DMS79 treated with DMSO at 0.1 percent for 48 hours (cell line): ENCODE data around the gene DLL4.

ENCODE experiments used
- DNase-seq: peaks from one replicate; lab custom pipeline; 2025; lab: John Stamatoyannopoulos, UW

DLL4 gene

DNA sequence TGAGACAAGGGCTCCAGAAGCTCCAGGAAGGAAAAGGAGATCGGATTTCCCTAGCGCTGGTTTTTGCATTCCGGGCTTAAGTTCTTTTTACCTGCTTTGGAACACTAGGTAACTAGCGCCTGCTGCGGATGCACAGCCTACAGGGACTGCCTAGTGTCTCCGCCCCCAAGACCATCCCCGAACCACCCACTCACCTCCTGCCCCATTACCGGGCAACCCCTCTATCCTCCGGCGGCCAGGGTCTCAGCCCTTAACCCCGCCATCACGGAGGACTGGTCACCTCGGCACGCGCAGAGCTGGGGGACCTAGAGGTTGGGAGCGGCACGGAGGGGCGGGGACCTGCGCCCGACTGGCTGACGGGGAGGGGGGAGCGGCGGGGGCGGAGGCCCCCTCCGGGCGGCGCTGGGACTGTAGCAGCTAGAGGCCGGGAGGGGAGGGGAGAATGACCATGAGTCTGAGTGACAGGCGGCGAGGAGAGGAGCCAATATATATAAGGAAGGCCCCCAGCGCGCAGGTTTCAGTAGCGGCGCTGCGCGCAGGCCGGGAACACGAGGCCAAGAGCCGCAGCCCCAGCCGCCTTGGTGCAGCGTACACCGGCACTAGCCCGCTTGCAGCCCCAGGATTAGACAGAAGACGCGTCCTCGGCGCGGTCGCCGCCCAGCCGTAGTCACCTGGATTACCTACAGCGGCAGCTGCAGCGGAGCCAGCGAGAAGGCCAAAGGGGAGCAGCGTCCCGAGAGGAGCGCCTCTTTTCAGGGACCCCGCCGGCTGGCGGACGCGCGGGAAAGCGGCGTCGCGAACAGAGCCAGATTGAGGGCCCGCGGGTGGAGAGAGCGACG, at the start of gene DLL4:
Gene DLL4 (plus strand): TSS at position 520 of the 839 bp plus-strand sequence. CDS start 329 bp downstream, outside the sequence.
- DNase-seq, result peak; percentile 62

DNA sequence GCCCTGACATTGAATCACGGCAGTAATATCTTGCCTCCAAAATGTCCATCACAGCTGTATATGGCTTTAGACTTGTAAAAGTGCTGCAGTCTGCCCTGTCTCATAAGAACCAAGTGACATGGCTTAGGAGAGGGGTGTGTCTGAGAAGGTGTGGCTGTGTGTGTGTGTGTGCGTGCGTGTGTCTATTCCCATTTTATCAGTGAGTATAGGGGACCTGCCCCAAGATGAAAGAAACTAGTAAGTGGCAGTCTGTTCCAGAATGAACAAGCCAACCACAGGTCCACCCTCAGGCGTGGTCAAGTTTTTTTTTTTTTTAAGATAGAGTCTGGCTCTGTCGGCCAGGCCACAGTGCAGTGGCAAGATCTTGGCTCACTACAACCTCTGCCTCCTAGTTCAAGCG, 49.5 kb upstream of the DLL4 start:
- DNase-seq, result no peak

DNA sequence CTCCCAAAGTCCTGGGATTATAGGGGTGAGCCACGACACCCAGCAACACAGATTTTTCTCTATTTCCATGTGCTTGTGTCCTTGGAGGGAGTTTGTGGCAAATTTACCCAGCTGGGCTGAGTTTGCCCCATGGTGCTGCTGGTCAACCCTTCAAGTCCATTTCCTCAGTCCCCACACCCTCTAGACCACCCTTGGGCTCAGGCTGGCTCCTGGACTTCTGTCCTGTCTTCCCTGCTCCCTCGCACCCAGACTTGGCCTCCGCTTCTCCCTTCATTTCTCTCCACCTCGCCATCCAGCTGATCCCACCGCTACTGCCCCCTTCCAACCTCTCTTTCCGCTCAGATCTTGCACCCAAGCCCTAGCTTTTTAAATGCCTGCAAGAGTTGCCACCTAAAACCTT, 47.8 kb upstream of the DLL4 start:
- no peak for DNase-seq

DNA sequence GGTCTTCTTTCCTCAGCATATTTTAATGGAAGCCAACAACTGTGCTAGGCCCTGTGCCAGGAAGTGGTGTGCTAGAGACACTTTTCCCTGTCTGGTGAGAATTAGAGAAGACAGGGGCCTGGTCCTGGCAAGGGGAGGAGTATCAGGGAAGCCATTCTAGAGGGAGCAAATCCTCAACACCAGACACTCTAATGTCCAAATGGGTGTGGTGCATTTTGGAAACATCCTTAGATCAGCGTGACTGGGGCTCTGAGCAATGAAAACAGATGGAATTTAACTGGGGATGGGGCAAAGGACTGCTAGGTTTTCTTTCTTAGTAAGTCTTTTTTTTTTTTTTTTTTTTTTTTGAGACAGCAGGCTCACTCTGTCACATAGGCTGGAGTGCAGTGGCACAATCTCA, 42.6 kb upstream of the DLL4 start:
- no peak for DNase-seq

DNA sequence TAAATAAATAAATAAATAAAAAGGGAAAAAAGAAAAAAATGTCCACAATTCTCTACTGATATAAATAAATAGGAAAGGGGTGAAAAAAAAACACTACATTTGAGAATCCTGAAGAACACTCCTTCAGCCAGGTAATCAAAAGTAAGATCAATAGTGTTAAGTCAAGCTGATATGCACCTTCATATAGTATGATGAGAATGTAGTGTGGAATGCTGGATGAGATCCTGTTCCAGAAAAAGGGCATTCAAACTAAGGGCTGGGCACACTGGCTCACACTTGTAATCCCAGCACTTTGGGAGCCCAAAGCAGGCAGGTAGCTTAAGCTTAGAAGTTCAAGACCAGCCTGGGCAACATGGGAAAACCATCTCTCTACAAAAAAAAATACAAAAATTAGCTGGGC, 40.0 kb upstream of the DLL4 start:
- no peak for DNase-seq

DNA sequence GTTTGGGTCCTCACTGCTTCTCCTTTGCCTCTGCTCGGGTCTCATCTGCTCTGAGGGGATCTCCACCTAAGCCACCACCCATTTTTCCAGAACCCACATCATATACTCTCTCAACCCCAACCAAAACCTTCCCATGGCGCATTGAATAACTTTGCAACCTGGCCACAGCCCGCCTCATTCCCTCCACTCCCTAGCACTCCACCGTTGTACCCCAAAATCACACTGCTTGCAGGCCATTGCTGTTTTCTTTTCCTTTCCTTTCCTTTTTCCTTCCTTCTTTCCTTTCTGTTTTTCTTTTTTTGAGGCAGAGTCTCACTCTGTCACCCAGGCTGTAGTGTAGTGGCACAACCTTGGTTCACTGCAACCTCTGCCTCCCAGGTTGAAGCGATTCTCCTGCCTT, 38.0 kb upstream of the DLL4 start:
- no peak for DNase-seq

DNA sequence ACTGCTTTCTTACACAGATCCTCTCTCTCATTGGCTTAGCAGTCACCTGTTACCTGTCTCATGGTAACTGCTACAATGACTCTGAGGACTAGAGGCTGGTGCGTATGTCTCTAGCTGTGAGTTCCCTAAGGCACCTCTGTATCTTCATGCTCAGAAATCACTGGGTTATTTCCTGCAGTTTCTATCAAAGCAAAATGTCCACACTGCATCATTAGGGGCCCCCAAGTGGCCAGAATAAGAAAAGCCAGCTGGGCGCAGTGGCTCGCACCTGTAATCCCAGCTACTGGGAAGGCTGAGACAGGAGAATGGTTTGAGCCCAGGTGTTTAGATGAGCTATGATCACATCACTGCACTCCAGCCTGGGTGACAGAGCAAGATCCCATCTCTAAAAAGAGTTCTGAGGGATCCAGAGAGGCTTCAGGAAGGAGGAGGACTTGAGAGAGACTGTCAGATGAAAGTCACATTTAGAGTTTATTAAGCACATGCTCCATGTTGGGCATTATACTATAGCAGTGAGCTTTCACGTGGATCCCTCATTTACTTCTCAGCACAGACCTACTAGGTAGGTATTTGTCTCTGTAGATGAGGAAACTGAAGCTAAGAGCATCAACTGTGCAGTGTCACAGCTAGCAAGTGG, 37.2 kb upstream of the DLL4 start:
- peak; percentile 27 for DNase-seq

DNA sequence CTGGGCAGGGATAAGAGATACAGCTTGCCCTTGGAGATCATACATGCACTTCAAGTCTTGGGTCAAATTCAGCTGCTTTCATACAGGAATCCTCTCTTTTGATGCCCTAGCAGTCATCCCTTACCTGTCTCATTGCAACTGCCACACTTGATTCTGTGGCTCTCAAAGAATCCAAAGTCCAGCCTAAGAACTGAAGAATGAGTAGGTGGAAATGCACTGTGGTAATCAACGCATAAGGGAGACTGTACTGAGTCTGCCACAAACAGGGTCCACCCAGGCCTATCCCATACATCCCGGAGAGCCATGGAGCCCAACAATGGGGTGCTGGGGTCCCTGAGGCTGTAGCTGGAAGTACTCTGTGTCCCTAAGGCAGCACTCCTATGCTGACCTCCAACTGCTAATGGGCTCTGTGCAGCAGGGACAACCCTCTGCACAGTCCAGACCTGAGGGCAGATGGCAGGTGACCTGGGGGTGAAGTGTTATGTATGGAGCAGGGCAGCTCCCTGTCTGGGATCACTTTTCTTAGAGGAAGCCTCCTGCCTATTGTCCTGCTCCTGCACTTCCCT, 36.6 kb upstream of the DLL4 start:
- no peak for DNase-seq

DNA sequence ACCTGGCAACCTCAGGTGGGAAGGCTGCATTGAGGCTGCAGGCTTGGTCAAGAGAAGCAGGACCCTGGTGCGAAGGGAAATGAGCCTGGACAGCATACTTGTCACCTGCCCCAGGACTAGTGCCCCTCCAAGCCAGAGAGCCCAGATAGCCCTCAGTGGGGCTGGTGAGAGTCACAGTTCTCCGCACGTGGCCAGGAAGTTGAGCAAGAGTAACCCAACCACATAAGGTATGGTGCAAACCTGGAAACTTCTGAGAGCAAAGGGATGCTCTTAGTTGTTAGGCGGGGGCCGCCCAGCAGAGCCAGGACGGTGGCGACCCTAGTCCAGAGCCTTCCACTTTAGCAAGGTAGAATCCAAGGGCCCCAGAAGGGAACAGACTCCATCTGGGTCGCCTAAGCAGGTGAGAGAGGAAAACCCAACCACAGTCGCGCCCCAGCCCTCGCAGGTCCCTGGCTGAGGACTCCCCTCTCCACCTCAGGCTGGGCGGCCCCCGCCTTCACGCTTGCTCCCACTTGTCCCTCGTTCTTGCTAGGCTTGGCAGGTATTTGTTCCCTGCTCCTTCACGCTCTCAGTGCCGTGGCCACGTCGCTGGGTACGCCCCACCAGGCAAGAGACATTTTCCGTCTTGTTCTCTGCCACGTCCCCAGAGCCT, 36.0 kb upstream of the DLL4 start:
- DNase-seq, result no peak

DNA sequence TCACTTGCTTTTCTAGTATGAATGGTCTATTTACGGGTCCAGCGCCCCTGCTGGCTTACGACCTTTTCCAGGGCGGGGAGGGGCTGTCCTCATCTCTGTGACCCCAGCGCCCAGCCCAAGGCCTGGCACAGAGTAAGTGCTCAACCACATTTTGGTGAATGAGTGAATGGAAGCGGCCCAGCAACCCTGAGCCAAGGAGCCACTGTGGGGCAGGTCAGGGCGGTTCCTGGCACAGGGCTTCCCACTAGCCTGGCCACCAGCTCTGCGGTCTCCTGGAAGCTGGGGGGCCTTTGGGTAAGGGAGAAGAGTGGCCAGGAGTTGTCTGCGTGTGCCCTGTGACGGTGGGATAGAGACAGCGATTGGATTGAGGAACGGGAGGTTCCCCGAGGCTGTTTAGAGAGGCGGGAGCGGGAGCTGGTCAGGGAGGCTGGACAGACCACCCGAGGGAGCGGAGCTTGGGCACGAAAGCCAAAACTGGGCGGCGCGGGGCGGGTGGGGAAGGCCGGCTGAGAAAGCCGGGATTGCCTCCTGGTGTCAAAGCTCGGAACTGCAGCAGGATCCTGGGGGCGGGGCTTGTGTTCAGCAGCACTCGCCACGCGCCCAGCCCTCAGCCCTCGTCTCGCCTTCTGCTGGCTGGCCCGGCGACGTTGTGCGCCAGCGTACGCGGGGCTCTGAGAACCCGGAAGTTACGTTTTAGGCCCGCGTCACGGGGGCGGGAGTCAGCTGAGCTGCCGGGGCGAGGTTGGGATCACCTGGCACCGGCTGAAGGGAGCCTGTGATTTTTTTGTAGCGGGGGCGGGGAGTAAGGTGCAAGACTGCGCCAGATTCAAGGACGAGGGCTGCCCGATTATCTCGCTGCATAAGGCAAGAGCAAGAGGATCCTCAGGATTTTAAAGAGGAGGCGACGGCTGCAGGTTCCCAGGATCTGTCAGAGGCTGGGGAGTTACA, 35.1 kb upstream of the DLL4 start, which contains the start of gene VPS18:
Gene VPS18 (plus strand): TSS at position 718 of the 948 bp plus-strand sequence. CDS start 319 bp downstream, outside the sequence.
- DNase-seq, result peak; percentile 81

DNA sequence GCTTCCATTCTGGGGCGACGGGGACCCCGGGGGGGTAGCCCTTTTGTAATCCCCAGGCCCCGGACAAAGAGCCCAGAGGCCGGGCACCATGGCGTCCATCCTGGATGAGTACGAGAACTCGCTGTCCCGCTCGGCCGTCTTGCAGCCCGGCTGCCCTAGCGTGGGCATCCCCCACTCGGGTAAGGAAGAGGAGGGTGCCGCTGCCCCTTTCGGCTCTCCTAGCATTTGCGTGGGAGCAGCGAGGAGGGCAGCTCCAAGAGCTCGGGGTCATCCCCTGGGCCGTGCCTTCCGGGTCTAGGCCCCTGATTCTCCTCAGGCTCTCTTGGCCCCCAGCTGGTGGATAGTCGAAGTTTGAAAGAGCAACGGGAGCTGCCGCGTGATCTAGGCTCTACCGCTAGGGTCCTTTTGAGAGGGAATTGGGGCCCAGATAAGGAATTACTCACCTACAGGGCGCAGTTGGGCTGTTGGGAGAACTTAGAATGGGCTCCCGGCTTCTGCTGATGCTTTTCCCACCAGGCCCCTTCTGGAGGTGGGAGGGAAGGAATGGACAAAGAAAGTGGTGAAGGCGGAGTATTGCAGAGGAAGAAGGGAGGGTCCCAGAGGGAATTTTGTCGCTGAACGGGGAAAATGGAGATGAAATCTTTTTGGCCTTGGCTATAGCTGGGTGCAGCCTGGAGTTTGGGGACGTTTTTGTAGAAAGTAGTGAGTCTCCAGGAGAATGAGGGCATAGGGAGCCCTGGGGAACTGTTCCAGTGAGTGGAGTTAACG, 34.3 kb upstream of the DLL4 start:
- peak; percentile 1 for DNase-seq

DNA sequence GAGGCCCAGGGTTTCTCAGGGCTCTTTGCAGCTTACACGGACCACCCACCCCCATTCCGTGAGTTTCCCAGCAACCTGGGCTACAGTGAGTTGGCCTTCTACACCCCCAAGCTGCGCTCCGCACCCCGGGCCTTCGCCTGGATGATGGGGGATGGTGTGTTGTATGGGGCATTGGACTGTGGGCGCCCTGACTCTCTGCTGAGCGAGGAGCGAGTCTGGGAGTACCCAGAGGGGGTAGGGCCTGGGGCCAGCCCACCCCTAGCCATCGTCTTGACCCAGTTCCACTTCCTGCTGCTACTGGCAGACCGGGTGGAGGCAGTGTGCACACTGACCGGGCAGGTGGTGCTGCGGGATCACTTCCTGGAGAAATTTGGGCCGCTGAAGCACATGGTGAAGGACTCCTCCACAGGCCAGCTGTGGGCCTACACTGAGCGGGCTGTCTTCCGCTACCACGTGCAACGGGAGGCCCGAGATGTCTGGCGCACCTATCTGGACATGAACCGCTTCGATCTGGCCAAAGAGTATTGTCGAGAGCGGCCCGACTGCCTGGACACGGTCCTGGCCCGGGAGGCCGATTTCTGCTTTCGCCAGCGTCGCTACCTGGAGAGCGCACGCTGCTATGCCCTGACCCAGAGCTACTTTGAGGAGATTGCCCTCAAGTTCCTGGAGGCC, 29.5 kb upstream of the DLL4 start:
- DNase-seq, result no peak

DNA sequence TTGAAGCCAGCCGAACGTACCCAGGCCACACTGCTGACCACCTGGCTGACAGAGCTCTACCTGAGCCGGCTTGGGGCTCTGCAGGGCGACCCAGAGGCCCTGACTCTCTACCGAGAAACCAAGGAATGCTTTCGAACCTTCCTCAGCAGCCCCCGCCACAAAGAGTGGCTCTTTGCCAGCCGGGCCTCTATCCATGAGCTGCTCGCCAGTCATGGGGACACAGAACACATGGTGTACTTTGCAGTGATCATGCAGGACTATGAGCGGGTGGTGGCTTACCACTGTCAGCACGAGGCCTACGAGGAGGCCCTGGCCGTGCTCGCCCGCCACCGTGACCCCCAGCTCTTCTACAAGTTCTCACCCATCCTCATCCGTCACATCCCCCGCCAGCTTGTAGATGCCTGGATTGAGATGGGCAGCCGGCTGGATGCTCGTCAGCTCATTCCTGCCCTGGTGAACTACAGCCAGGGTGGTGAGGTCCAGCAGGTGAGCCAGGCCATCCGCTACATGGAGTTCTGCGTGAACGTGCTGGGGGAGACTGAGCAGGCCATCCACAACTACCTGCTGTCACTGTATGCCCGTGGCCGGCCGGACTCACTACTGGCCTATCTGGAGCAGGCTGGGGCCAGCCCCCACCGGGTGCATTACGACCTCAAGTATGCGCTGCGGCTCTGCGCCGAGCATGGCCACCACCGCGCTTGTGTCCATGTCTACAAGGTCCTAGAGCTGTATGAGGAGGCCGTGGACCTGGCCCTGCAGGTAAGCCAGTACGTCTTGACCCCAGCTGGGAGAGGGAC, 28.7 kb upstream of the DLL4 start:
- DNase-seq, result no peak

DNA sequence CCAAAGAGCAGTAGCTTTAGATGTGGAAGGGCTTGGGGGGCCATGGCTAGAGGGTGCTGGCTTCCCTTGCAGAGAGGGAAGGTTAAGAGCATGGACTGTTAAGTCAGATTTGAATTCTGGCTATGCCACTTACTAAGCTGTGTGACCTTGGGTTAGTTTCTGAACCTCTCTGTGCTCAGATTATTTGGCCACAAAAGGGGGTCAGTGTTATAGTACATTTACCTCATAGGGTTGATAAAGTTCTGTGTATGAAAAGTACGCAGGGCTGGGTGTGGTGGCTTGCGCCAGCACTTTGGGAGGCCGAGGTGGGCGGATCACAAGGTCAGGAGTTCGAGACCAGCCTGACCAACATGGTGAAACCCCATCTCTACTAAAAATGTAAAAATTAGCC, 28.1 kb upstream of the DLL4 start:
- no peak for DNase-seq

DNA sequence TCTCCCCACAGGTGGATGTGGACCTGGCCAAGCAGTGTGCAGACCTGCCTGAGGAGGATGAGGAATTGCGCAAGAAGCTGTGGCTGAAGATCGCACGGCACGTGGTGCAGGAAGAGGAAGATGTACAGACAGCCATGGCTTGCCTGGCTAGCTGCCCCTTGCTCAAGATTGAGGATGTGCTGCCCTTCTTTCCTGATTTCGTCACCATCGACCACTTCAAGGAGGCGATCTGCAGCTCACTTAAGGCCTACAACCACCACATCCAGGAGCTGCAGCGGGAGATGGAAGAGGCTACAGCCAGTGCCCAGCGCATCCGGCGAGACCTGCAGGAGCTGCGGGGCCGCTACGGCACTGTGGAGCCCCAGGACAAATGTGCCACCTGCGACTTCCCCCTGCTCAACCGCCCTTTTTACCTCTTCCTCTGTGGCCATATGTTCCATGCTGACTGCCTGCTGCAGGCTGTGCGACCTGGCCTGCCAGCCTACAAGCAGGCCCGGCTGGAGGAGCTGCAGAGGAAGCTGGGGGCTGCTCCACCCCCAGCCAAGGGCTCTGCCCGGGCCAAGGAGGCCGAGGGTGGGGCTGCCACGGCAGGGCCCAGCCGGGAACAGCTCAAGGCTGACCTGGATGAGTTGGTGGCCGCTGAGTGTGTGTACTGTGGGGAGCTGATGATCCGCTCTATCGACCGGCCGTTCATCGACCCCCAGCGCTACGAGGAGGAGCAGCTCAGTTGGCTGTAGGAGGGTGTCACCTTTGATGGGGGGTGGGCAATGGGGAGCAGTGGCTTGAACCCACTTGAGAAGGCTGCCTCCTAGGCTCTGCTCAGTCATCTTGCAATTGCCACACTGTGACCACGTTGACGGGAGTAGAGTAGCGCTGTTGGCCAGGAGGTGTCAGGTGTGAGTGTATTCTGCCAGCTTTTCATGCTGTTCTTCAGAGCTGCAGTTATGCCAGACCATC, 26.3 kb upstream of the DLL4 start:
- DNase-seq, result no peak

DNA sequence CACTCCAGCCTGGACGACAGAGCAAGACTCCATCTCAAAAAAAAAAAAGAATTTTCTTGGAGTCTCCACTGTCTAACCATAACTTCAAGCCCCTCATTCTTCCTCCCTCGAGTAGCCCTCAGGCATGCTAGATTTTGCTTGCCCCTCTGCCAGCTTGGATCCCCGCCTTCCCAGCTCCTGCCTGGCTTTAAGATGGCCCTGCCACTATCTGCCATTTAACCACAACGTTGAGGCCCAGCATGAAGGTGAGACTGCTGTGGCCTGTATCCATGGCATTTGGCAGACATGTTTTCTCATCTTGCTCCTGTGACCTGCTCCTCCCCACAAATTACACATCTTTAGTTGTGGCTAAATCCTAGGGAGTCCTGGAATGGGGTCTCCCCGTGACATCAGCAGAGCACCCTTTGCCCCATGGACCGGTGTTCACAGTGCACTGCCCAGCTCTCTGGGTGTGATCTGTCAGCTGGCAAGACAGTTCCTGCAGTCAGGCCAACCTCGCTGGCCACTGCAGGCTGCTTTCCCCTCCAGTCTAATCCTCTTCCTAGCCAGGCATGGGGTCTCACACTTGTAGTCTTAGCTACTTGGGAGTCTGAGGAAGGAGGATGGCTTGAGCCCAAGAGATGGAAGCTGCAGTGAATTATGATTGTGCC, 24.5 kb upstream of the DLL4 start:
- DNase-seq, result no peak
